HCT116 (cell line): ENCODE data around the gene YBX2.

Source experiments
- EZH2 ChIP-seq: fragments of 200-600 bp; sonication (generic); IDR thresholded peaks from 2 replicates; pipeline ENCODE4 v1.6.1; 2017; ENCODE audit warnings: antibody characterized with exemption, mixed run types
- EZH2phosphoT487 ChIP-seq: fragments of 200-600 bp; IDR thresholded peaks from 2 replicates; pipeline ENCODE4 v1.6.1; 2018; ENCODE audit warnings: antibody characterized with exemption, borderline replicate concordance
- FOSL1 ChIP-seq: IDR thresholded peaks from 2 replicates; pipeline ENCODE4 v1.6.1; 2012; ENCODE audit warnings: low read depth
- POLR2A ChIP-seq: IDR thresholded peaks from 2 replicates; pipeline ENCODE4 v1.7.0; 2011; ENCODE audit warnings: borderline replicate concordance; ENCODE audit not compliant: insufficient read depth, insufficient read length; ENCODE audit errors: extremely low read depth
- POLR2AphosphoS5 ChIP-seq: IDR thresholded peaks from 2 replicates; pipeline ENCODE4 v1.6.1; 2011; ENCODE audit warnings: mild to moderate bottlenecking, low read depth, low read length, moderate library complexity
- SRF ChIP-seq: IDR thresholded peaks from 2 replicates; pipeline ENCODE4 v1.6.1; 2012; ENCODE audit warnings: low read depth
- YY1 ChIP-seq: IDR thresholded peaks from 2 replicates; pipeline ENCODE4 v1.6.1; 2011; ENCODE audit warnings: low read length, low read depth, moderate library complexity, mild to moderate bottlenecking; ENCODE audit not compliant: insufficient replicate concordance; ENCODE audit errors: extremely low read depth
- ZFX ChIP-seq: fragments of 450-650 bp; IDR thresholded peaks from 2 replicates; pipeline ENCODE4 v1.6.1; 2017
- TF ChIP-seq, protein P1 (sequence below), 3 experiments: fragments of 200-600 bp in 1 of 3; sonication (generic) in 1 of 3; IDR thresholded peaks in 2 of 3; conservative IDR thresholded peaks in 1 of 3; 2 replicates each; pipeline ENCODE4 v1.5.1; 2012 to 2017; ENCODE audit warnings: low read depth in 2 of 3, low read length in 2 of 3, antibody characterized with exemption in 1 of 3, borderline replicate concordance in 1 of 3, control low read depth in 1 of 3, mild to moderate bottlenecking in 1 of 3, mixed read lengths in 1 of 3, mixed run types in 1 of 3, moderate library complexity in 1 of 3; ENCODE audit not compliant: insufficient read depth in 1 of 3
- TF ChIP-seq, protein P2 (sequence below): IDR thresholded peaks from 2 replicates; pipeline ENCODE4 v1.6.1; 2012
- TF ChIP-seq, protein P3 (sequence below): IDR thresholded peaks from 2 replicates; pipeline ENCODE4 v1.6.1; 2012; ENCODE audit warnings: low read depth

DNA sequence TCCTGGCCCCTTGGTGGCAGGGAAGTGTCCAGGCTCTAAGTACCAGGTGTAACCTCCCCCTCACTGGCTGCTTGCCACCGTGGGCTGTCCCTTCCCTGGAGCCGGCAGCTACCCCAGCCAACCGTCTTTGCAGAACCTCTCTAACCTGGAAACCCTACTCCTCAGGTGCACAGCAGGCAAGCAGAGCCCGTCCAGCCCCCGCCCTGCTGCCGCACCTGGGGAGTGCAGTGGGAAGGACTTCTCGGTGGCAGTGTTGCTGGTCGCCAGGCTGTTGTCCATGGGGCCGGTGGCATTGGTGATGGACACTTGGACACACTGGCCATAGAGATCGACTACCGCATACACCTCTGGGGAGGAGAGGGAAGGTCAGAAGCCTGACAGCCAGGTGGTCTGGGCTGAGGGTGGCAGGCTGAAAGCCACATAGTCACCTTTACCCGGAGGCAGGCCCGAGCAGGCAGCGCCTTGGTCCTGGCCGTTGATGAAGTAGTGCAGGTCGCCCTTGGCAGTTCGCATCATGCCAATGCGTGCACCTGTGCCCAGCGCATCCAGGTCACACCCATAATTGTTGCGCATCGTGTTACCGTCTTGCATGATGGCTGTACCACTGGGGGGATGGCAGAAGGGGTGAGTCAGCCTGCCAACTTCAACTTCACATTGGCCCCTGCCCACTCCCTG, 28.2 kb upstream of the YBX2 start:
- no peak for TF ChIP-seq POLR2A
- TF ChIP-seq, protein P1, sequence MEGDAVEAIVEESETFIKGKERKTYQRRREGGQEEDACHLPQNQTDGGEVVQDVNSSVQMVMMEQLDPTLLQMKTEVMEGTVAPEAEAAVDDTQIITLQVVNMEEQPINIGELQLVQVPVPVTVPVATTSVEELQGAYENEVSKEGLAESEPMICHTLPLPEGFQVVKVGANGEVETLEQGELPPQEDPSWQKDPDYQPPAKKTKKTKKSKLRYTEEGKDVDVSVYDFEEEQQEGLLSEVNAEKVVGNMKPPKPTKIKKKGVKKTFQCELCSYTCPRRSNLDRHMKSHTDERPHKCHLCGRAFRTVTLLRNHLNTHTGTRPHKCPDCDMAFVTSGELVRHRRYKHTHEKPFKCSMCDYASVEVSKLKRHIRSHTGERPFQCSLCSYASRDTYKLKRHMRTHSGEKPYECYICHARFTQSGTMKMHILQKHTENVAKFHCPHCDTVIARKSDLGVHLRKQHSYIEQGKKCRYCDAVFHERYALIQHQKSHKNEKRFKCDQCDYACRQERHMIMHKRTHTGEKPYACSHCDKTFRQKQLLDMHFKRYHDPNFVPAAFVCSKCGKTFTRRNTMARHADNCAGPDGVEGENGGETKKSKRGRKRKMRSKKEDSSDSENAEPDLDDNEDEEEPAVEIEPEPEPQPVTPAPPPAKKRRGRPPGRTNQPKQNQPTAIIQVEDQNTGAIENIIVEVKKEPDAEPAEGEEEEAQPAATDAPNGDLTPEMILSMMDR (IDR thresholded peaks at IDR 0.05 in 2 of 3, conservative IDR thresholded peaks at IDR 0.05 in 1 of 3; ENCODE audit: borderline replicate concordance in 1 of 3, insufficient read depth in 1 of 3, low read depth in 2 of 3, low read length in 2 of 3), result no peak
- TF ChIP-seq, protein P2, sequence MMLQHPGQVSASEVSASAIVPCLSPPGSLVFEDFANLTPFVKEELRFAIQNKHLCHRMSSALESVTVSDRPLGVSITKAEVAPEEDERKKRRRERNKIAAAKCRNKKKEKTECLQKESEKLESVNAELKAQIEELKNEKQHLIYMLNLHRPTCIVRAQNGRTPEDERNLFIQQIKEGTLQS, result no peak
- no peak for TF ChIP-seq SRF
- TF ChIP-seq EZH2phosphoT487, result no peak
- no peak for TF ChIP-seq YY1
- TF ChIP-seq FOSL1, result no peak
- TF ChIP-seq, protein P3, sequence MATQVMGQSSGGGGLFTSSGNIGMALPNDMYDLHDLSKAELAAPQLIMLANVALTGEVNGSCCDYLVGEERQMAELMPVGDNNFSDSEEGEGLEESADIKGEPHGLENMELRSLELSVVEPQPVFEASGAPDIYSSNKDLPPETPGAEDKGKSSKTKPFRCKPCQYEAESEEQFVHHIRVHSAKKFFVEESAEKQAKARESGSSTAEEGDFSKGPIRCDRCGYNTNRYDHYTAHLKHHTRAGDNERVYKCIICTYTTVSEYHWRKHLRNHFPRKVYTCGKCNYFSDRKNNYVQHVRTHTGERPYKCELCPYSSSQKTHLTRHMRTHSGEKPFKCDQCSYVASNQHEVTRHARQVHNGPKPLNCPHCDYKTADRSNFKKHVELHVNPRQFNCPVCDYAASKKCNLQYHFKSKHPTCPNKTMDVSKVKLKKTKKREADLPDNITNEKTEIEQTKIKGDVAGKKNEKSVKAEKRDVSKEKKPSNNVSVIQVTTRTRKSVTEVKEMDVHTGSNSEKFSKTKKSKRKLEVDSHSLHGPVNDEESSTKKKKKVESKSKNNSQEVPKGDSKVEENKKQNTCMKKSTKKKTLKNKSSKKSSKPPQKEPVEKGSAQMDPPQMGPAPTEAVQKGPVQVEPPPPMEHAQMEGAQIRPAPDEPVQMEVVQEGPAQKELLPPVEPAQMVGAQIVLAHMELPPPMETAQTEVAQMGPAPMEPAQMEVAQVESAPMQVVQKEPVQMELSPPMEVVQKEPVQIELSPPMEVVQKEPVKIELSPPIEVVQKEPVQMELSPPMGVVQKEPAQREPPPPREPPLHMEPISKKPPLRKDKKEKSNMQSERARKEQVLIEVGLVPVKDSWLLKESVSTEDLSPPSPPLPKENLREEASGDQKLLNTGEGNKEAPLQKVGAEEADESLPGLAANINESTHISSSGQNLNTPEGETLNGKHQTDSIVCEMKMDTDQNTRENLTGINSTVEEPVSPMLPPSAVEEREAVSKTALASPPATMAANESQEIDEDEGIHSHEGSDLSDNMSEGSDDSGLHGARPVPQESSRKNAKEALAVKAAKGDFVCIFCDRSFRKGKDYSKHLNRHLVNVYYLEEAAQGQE, result no peak
- no peak for TF ChIP-seq EZH2
- no peak for TF ChIP-seq ZFX
- TF ChIP-seq POLR2AphosphoS5, result no peak
